Measurements from ENCODE around the gene VPS54.

Gene VPS54

GRCh38 chr2:63843791-63844190 lies 175.4 kb downstream of the VPS54 start:
- DNase-seq, result no peak

GRCh38 chr2:63843093-63843492 lies 176.1 kb downstream of the VPS54 start:
- DNase-seq, result no peak

GRCh38 chr2:63842149-63843061 lies 176.8 kb downstream of the VPS54 start:
- peak; percentile 63 for DNase-seq

Data from right kidney (tissue), 1 donor.